Liver (tissue), 2 donors: ENCODE measurements around the gene SAPCD2.

Experiments used
- CTCF ChIP-seq: fragments of 150-350 bp; IDR thresholded peaks from 2 replicates; pipeline ENCODE4 v1.5.1; 2017; ENCODE audit warnings: improper control_type of control experiment, low read depth, low read length; ENCODE audit not compliant: missing input control
- YY1 ChIP-seq: IDR thresholded peaks from 2 replicates; pipeline ENCODE4 v1.6.1; 2016; ENCODE audit warnings: antibody characterized with exemption, mild to moderate bottlenecking
- donor health status: healthy.

- TF ChIP-seq YY1: no peak
- TF ChIP-seq CTCF: no peak
These were observed 7.7 kb upstream of the SAPCD2 start for GRCh38 chr9:137077758-137078693.
